Measurements from ENCODE around the gene PLBD2. TPM values are rescaled to one million over a fixed set of nuclear protein-coding genes. Genes with fewer than 3 reads are reported as not detected.

The PLBD2 gene
- total RNA-seq, 1 donor from 2014 or later, result 54.3 TPM

DNA sequence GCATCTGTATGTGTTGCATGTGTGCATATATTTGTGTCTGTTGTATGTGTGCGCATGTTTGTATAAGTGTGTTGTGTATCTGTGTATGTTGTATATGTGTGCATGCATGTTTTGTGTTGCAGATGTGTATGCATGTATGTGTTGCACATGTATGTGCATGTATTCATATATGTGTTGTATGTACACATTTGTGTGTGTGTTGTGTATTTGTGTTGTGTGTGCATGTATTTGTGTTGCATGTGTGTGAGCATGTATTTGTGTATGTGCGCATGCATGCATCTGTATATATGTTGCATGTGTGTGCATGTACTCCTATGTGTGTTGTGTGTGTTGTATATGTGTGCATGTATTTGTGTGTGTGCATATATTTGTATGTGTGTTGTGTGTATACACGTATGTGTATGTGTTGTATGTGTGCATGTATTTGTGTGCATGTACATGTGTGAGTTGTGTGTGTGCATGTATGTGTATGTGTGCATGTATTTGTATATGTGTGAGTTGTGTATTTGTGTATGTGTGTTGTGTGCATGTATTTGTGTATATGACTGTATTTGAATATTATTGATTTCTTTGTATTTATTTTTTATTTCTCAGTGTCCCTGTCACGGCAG is 40.2 kb upstream of the PLBD2 start:
- no peak for DNase-seq (ENCODE audit: low read depth)
- Histone ChIP-seq H3K4me3 (ENCODE audit: low read depth, low read length) (no peak overlapping the region), H3K27me3 (ENCODE audit: control insufficient read depth, insufficient read depth, low read length) (no peaks in the 10 kb centered on the region), H3K36me3 (ENCODE audit: control insufficient read depth, insufficient read depth, low read length) (no peaks in the 10 kb centered on the region)
- TF ChIP-seq, protein P1, sequence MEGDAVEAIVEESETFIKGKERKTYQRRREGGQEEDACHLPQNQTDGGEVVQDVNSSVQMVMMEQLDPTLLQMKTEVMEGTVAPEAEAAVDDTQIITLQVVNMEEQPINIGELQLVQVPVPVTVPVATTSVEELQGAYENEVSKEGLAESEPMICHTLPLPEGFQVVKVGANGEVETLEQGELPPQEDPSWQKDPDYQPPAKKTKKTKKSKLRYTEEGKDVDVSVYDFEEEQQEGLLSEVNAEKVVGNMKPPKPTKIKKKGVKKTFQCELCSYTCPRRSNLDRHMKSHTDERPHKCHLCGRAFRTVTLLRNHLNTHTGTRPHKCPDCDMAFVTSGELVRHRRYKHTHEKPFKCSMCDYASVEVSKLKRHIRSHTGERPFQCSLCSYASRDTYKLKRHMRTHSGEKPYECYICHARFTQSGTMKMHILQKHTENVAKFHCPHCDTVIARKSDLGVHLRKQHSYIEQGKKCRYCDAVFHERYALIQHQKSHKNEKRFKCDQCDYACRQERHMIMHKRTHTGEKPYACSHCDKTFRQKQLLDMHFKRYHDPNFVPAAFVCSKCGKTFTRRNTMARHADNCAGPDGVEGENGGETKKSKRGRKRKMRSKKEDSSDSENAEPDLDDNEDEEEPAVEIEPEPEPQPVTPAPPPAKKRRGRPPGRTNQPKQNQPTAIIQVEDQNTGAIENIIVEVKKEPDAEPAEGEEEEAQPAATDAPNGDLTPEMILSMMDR (IDR thresholded peaks at IDR 0.05; ENCODE audit: insufficient read depth, low read length, poor library complexity, severe bottlenecking), result no peak

DNA sequence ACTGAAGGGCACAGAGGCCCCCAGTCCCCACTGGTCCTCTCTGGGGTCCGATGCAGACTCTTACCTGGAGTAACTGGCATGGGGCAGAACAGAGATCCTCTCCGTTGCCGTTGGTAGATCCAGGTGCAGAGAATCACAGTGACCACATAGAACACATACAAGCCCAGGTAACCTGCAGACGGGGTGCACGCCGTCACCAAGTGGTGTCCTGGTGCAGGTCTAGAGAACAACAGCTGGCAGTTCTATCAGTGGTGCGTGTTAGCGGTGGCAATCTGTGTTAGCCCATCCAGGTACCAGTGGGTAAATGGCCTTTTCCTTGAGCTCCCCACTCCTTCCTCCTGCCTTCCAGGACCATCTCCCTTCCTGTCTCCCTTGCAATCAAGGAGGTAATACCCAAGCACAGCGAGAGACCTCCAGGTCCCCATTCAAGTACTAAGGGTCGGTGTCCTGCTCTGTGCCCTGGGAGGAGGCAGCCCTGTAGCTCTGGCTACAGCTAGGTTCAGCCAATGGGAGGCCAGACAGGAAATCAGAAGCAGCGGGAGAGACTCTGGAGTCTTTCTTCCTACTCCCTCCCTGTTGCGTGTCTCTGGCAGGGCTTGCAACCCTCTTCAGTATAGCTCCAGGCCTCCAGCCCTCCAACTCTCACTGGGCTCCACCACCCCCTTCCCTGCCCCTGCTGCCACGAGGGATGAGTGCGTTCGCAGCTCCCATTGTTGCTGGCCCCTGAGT is 39.3 kb upstream of the PLBD2 start:
- TF ChIP-seq, protein P1 (IDR thresholded peaks at IDR 0.05; ENCODE audit: insufficient read depth, low read length, poor library complexity, severe bottlenecking), result no peak
- no peak for DNase-seq (ENCODE audit: low read depth)
- Histone ChIP-seq H3K36me3 (ENCODE audit: control insufficient read depth, insufficient read depth, low read length) (no peaks in the 10 kb centered on the region), H3K27me3 (ENCODE audit: control insufficient read depth, insufficient read depth, low read length) (no peaks in the 10 kb centered on the region), H3K4me3 (ENCODE audit: low read depth, low read length) (no peak overlapping the region)

DNA sequence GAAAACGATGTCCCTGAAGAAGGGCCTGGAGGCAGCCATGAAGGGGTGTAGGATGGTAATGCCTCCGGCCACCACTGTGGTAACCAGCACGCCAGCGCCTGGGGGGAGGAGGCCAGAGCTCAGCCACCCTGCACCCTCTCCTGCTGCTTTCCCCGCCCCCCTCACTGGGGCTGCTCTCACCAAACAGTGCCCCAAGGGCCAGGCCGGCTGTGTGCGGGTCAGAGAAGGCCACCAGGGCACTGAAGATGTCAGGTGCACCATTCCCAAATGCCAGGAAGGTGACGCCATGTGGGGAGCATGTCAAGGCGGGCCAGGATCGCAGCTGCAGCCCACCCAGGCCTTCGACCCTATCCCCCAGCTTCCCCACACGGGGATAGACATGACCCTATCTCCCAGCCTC is 38.0 kb upstream of the PLBD2 start:
- TF ChIP-seq, protein P1 (IDR thresholded peaks at IDR 0.05; ENCODE audit: insufficient read depth, low read length, poor library complexity, severe bottlenecking), result no peak
- H3K27me3 ChIP-seq (ENCODE audit: control insufficient read depth, insufficient read depth, low read length), result no peaks in the 10 kb centered on the region
- H3K4me3 ChIP-seq (ENCODE audit: low read depth, low read length), result no peak overlapping the region
- DNase-seq (ENCODE audit: low read depth), result no peak
- no peaks in the 10 kb centered on the region for H3K36me3 ChIP-seq (ENCODE audit: control insufficient read depth, insufficient read depth, low read length)

DNA sequence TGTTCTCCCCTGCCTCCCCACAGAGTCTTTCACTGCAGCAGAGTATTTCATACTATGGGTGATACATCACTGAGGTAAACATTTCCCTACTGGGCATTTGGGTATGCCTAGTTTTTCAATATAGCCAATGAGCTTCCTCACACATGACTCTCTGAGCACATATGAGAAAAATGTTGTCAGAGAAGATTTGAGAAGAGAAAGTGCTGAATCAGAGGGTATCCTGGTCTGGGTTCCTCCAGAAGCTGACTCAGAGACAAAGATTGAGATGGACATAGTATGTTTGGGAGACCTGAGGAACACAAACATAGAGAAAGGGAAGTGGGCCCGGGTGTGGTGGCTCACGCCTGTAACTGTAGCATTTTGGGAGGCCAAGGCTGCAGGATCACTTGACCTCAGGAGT is 36.0 kb upstream of the PLBD2 start:
- DNase-seq (ENCODE audit: low read depth), result no peak
- Histone ChIP-seq H3K4me3 (ENCODE audit: low read depth, low read length) (no peak overlapping the region), H3K36me3 (ENCODE audit: control insufficient read depth, insufficient read depth, low read length) (no peaks in the 10 kb centered on the region), H3K27me3 (ENCODE audit: control insufficient read depth, insufficient read depth, low read length) (no peaks in the 10 kb centered on the region)
- TF ChIP-seq, protein P1 (IDR thresholded peaks at IDR 0.05; ENCODE audit: insufficient read depth, low read length, poor library complexity, severe bottlenecking), result no peak

DNA sequence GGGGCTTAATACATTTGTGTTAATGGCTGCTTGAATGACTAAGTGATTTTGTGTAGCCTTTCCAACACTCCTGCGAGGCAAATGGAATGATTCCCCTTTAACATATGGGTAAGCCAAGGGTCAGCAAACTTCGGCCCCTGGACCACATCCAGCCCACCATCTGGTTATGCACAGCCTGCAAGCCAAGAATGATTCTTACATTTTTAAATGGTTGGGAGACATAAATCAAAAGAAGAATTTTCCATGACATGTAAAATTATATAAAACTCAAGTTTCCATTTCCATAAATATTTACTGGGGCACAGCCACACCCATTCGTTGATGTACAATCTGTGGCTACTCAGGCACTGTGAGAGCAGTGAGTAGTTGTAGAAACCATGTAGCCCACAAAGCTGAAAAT is 32.5 kb upstream of the PLBD2 start:
- no peak for DNase-seq (ENCODE audit: low read depth)
- TF ChIP-seq, protein P1 (IDR thresholded peaks at IDR 0.05; ENCODE audit: insufficient read depth, low read length, poor library complexity, severe bottlenecking), result no peak
- Histone ChIP-seq H3K27me3 (ENCODE audit: control insufficient read depth, insufficient read depth, low read length) (no peaks in the 10 kb centered on the region), H3K4me3 (ENCODE audit: low read depth, low read length) (no peak overlapping the region), H3K36me3 (ENCODE audit: control insufficient read depth, insufficient read depth, low read length) (no peaks in the 10 kb centered on the region)
